ENCODE results near the gene RCC1.
"Not testable (repeated sequence)": the region's sequence is repeated elsewhere in the genome, so short reads cannot be mapped to it uniquely, and the experiment has no call there.

The RCC1 gene

GRCh38 chr1:28505406-28506187, at the start of gene RCC1:
Gene RCC1 (plus strand): TSS chr1:28506043. CDS start chr1:28529867, 23,824 bp downstream.
- FAIRE-seq: no peak

GRCh38 chr1:28456078-28456477, 49.8 kb upstream of the RCC1 start:
- FAIRE-seq: no peak

- no peak for FAIRE-seq
These were observed 48.2 kb upstream of the RCC1 start for GRCh38 chr1:28457678-28458077.

GRCh38 chr1:28458237-28459228, 47.3 kb upstream of the RCC1 start:
- no peak for FAIRE-seq

- FAIRE-seq: no peak
These were observed 39.5 kb upstream of the RCC1 start for GRCh38 chr1:28466226-28466778.

- no peak for FAIRE-seq
These were observed 35.7 kb upstream of the RCC1 start for GRCh38 chr1:28470146-28470545.

GRCh38 chr1:28479497-28479896, 26.3 kb upstream of the RCC1 start:
- FAIRE-seq: not testable (repeated sequence)

GRCh38 chr1:28480308-28480707, 25.5 kb upstream of the RCC1 start:
- no peak for FAIRE-seq

GRCh38 chr1:28482138-28482537, 23.7 kb upstream of the RCC1 start:
- no peak for FAIRE-seq

GRCh38 chr1:28482702-28483101, 23.1 kb upstream of the RCC1 start:
- no peak for FAIRE-seq

- no peak for FAIRE-seq
These were observed 11.1 kb upstream of the RCC1 start for GRCh38 chr1:28494737-28495136.

GRCh38 chr1:28499553-28499952, 6.3 kb upstream of the RCC1 start:
- no peak for FAIRE-seq

GRCh38 chr1:28501925-28502324, 3.9 kb upstream of the RCC1 start:
- FAIRE-seq: no peak

GRCh38 chr1:28503117-28503516, 2.7 kb upstream of the RCC1 start:
- FAIRE-seq: no peak

GRCh38 chr1:28506907-28507246, 1.0 kb downstream of the RCC1 start:
- no peak for FAIRE-seq

GRCh38 chr1:28507247-28507645, 1.4 kb downstream of the RCC1 start:
- FAIRE-seq: no peak

GRCh38 chr1:28507646-28508434, 2.0 kb downstream of the RCC1 start:
- no peak for FAIRE-seq

- FAIRE-seq: no peak
These were observed 2.6 kb downstream of the RCC1 start for GRCh38 chr1:28508435-28508754.

- FAIRE-seq: no peak
These were observed 3.9 kb downstream of the RCC1 start for GRCh38 chr1:28509705-28510272.

- no peak for FAIRE-seq
These were observed 4.6 kb downstream of the RCC1 start for GRCh38 chr1:28510273-28510969.

- FAIRE-seq: no peak
These were observed 5.2 kb downstream of the RCC1 start for GRCh38 chr1:28510970-28511440.
